GM18909 (cell line): ENCODE measurements around the gene SMO.
"Not testable (repeated sequence)": the region's sequence is repeated elsewhere in the genome, so short reads cannot be mapped to it uniquely, and the experiment has no call there.

Experiments
- ATAC-seq: cut with Tn5 transposase; IDR thresholded peaks from one replicate; pipeline ENCODE4 v1.9.1; 2021; ENCODE audit warnings: mild to moderate bottlenecking; ENCODE audit not compliant: unreplicated experiment, poor library complexity

SMO gene

GRCh38 chr7:129169171-129169671, 19.2 kb upstream of the SMO start:
- peak; percentile 39 for ATAC-seq

GRCh38 chr7:129169686-129170440, 18.6 kb upstream of the SMO start:
- ATAC-seq = peak; percentile 65

- no peak for ATAC-seq
Measured at GRCh38 chr7:129170441-129171021, 17.9 kb upstream of the SMO start.

GRCh38 chr7:129173861-129174260, 14.6 kb upstream of the SMO start:
- not testable (repeated sequence) for ATAC-seq

- ATAC-seq = no peak
Measured at GRCh38 chr7:129176916-129177710, 11.3 kb upstream of the SMO start.

GRCh38 chr7:129184981-129185670, 3.3 kb upstream of the SMO start:
- ATAC-seq = no peak

GRCh38 chr7:129186749-129187260, 1.6 kb upstream of the SMO start:
- no peak for ATAC-seq

- no peak for ATAC-seq
Measured at GRCh38 chr7:129187681-129188371, 607 bp upstream of the SMO start.

- no peak for ATAC-seq
Measured at GRCh38 chr7:129188892-129189660, 643 bp downstream of the SMO start.

- no peak for ATAC-seq
Measured at GRCh38 chr7:129189661-129190310, 1.4 kb downstream of the SMO start.

GRCh38 chr7:129191272-129191671, 2.8 kb downstream of the SMO start:
- no peak for ATAC-seq

- no peak for ATAC-seq
Measured at GRCh38 chr7:129193892-129194291, 5.5 kb downstream of the SMO start.

GRCh38 chr7:129197771-129198170, 9.3 kb downstream of the SMO start:
- ATAC-seq = no peak

GRCh38 chr7:129199406-129199805, 11.0 kb downstream of the SMO start:
- ATAC-seq = no peak

- no peak for ATAC-seq
Measured at GRCh38 chr7:129202058-129202777, 13.8 kb downstream of the SMO start.

GRCh38 chr7:129203050-129203741, 14.8 kb downstream of the SMO start:
- ATAC-seq = no peak

GRCh38 chr7:129205126-129205818, 16.8 kb downstream of the SMO start:
- ATAC-seq = no peak
